NCI-H526 treated with DMSO at 0.1 percent for 48 hours (cell line): ENCODE measurements around the gene TMEM120B.
"Not testable (repeated sequence)": the region's sequence is repeated elsewhere in the genome, so short reads cannot be mapped to it uniquely, and the experiment has no call there.

Experiments used
- DNase-seq: peaks from one replicate; lab custom pipeline; 2025; lab: John Stamatoyannopoulos, UW

Gene TMEM120B

GRCh38 chr12:121774968-121775474 lies 62.5 kb downstream of the TMEM120B start:
- no peak for DNase-seq

- DNase-seq, result no peak
Measured at GRCh38 chr12:121775501-121775900, 62.9 kb downstream of the TMEM120B start.

GRCh38 chr12:121776190-121777098 lies 63.9 kb downstream of the TMEM120B start:
- DNase-seq, result peak; percentile 5

- DNase-seq, result no peak
Measured at GRCh38 chr12:121778567-121779421, 66.2 kb downstream of the TMEM120B start.

- no peak for DNase-seq
Measured at GRCh38 chr12:121779422-121779895, 66.9 kb downstream of the TMEM120B start.

- DNase-seq, result no peak
Measured at GRCh38 chr12:121780429-121780828, 67.9 kb downstream of the TMEM120B start.

- no peak for DNase-seq
Measured at GRCh38 chr12:121781484-121781997, 69.0 kb downstream of the TMEM120B start.

- DNase-seq, result no peak
Measured at GRCh38 chr12:121781998-121782979, 69.7 kb downstream of the TMEM120B start.

GRCh38 chr12:121783766-121784165 lies 71.2 kb downstream of the TMEM120B start:
- no peak for DNase-seq

- no peak for DNase-seq
Measured at GRCh38 chr12:121784460-121784859, 71.9 kb downstream of the TMEM120B start.

GRCh38 chr12:121786440-121786825 lies 73.9 kb downstream of the TMEM120B start:
- DNase-seq, result no peak

- no peak for DNase-seq
Measured at GRCh38 chr12:121787063-121788025, 74.8 kb downstream of the TMEM120B start.

GRCh38 chr12:121788176-121788818 lies 75.7 kb downstream of the TMEM120B start:
- DNase-seq, result no peak

GRCh38 chr12:121789233-121789781 lies 76.8 kb downstream of the TMEM120B start:
- DNase-seq, result no peak

- no peak for DNase-seq
Measured at GRCh38 chr12:121789800-121790728, 77.5 kb downstream of the TMEM120B start.

- DNase-seq, result not testable (repeated sequence)
Measured at GRCh38 chr12:121790785-121791184, 78.2 kb downstream of the TMEM120B start.

GRCh38 chr12:121791671-121792551 lies 79.4 kb downstream of the TMEM120B start:
- DNase-seq, result no peak
